HCT116 (cell line): Measurements from ENCODE around the gene AKR7A2.

Source experiments
- CTCF ChIP-seq, 3 experiments: fragments of 200-600 bp in 1 of 3; sonication (generic) in 1 of 3; IDR thresholded peaks in 2 of 3; conservative IDR thresholded peaks in 1 of 3; 2 replicates each; pipeline ENCODE4 v1.5.1; 2012 to 2017; ENCODE audit warnings: low read depth in 2 of 3, low read length in 2 of 3, antibody characterized with exemption in 1 of 3, borderline replicate concordance in 1 of 3, control low read depth in 1 of 3, mild to moderate bottlenecking in 1 of 3, mixed read lengths in 1 of 3, mixed run types in 1 of 3, moderate library complexity in 1 of 3; ENCODE audit not compliant: insufficient read depth in 1 of 3
- EZH2 ChIP-seq: fragments of 200-600 bp; sonication (generic); IDR thresholded peaks from 2 replicates; pipeline ENCODE4 v1.6.1; 2017; ENCODE audit warnings: antibody characterized with exemption, mixed run types
- EZH2phosphoT487 ChIP-seq: fragments of 200-600 bp; IDR thresholded peaks from 2 replicates; pipeline ENCODE4 v1.6.1; 2018; ENCODE audit warnings: antibody characterized with exemption, borderline replicate concordance
- POLR2A ChIP-seq: IDR thresholded peaks from 2 replicates; pipeline ENCODE4 v1.7.0; 2011; ENCODE audit warnings: borderline replicate concordance; ENCODE audit not compliant: insufficient read depth, insufficient read length; ENCODE audit errors: extremely low read depth
- POLR2AphosphoS5 ChIP-seq: IDR thresholded peaks from 2 replicates; pipeline ENCODE4 v1.6.1; 2011; ENCODE audit warnings: mild to moderate bottlenecking, low read depth, low read length, moderate library complexity
- SP1 ChIP-seq: IDR thresholded peaks from 2 replicates; pipeline ENCODE4 v1.6.1; 2012; ENCODE audit warnings: low read depth
- TF ChIP-seq, protein P1 (sequence below): IDR thresholded peaks from 2 replicates; pipeline ENCODE4 v1.6.1; 2012; ENCODE audit warnings: low read depth
- TF ChIP-seq, protein P2 (sequence below): IDR thresholded peaks from 2 replicates; pipeline ENCODE4 v1.6.1; 2012

GRCh38 chr1:19311503-19311930 is 427 bp downstream of the AKR7A2 start:
- TF ChIP-seq, protein P1, sequence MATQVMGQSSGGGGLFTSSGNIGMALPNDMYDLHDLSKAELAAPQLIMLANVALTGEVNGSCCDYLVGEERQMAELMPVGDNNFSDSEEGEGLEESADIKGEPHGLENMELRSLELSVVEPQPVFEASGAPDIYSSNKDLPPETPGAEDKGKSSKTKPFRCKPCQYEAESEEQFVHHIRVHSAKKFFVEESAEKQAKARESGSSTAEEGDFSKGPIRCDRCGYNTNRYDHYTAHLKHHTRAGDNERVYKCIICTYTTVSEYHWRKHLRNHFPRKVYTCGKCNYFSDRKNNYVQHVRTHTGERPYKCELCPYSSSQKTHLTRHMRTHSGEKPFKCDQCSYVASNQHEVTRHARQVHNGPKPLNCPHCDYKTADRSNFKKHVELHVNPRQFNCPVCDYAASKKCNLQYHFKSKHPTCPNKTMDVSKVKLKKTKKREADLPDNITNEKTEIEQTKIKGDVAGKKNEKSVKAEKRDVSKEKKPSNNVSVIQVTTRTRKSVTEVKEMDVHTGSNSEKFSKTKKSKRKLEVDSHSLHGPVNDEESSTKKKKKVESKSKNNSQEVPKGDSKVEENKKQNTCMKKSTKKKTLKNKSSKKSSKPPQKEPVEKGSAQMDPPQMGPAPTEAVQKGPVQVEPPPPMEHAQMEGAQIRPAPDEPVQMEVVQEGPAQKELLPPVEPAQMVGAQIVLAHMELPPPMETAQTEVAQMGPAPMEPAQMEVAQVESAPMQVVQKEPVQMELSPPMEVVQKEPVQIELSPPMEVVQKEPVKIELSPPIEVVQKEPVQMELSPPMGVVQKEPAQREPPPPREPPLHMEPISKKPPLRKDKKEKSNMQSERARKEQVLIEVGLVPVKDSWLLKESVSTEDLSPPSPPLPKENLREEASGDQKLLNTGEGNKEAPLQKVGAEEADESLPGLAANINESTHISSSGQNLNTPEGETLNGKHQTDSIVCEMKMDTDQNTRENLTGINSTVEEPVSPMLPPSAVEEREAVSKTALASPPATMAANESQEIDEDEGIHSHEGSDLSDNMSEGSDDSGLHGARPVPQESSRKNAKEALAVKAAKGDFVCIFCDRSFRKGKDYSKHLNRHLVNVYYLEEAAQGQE: no peak
- TF ChIP-seq CTCF (IDR thresholded peaks at IDR 0.05 in 2 of 3, conservative IDR thresholded peaks at IDR 0.05 in 1 of 3; ENCODE audit: borderline replicate concordance in 1 of 3, insufficient read depth in 1 of 3, low read depth in 2 of 3, low read length in 2 of 3): no peak
- no peak for TF ChIP-seq POLR2A
- TF ChIP-seq SP1: no peak
- no peak for TF ChIP-seq EZH2phosphoT487
- no peak for TF ChIP-seq POLR2AphosphoS5
- TF ChIP-seq, protein P2, sequence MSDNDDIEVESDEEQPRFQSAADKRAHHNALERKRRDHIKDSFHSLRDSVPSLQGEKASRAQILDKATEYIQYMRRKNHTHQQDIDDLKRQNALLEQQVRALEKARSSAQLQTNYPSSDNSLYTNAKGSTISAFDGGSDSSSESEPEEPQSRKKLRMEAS: no peak
- no peak for TF ChIP-seq EZH2
